Measurements from ENCODE around the gene MAPK10. TPM values are rescaled to one million over a fixed set of nuclear protein-coding genes. Genes with fewer than 3 reads are reported as not detected.
A peak's percentile ranks its signal among the peaks of the same experiment; 100 is the strongest.
"Not testable (repeated sequence)": the region's sequence is repeated elsewhere in the genome, so short reads cannot be mapped to it uniquely, and the experiment has no call there.

MAPK10 gene
- total RNA-seq, 1 experiment from 2014 or later: 3.6 TPM

DNA sequence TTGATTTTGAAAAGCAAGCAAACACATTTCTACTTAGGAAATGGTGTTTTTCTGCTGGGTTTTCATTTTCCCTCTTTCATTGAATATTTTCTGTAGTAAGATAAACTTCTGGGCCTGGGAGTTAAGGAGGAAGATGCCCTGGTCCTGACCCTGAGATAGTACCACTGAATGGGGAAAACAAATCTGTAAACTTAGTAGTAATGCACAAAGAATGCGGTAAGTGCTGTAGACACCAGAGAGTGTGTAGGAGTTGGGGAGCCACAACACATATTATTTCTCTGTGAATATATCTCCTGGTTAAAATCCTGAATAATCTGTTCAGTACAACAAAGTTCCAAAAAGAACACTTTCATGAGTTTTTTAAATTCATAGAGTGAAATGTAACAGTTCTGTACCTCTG, 178.3 kb downstream of the MAPK10 start:
- intact Hi-C loops (cut with micrococcal nuclease; ENCODE audit: unreplicated experiment): loop anchor here (5.0 kb wide), 1 partner anchor 36 kb away; no protein-coding TSS in a partner anchor
- TF ChIP-seq, protein P1, sequence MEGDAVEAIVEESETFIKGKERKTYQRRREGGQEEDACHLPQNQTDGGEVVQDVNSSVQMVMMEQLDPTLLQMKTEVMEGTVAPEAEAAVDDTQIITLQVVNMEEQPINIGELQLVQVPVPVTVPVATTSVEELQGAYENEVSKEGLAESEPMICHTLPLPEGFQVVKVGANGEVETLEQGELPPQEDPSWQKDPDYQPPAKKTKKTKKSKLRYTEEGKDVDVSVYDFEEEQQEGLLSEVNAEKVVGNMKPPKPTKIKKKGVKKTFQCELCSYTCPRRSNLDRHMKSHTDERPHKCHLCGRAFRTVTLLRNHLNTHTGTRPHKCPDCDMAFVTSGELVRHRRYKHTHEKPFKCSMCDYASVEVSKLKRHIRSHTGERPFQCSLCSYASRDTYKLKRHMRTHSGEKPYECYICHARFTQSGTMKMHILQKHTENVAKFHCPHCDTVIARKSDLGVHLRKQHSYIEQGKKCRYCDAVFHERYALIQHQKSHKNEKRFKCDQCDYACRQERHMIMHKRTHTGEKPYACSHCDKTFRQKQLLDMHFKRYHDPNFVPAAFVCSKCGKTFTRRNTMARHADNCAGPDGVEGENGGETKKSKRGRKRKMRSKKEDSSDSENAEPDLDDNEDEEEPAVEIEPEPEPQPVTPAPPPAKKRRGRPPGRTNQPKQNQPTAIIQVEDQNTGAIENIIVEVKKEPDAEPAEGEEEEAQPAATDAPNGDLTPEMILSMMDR (IDR thresholded peaks at IDR 0.05; ENCODE audit: unreplicated experiment): no peak
- no TSS peak for BruUV-seq (replicated peaks)
- peaks cover 20% of the 10 kb centered on the region for H3K4me1 Mint-ChIP-seq (ENCODE audit: low read depth, unreplicated experiment)
- no peak for DNase-seq
- no peak overlapping the region for H3K27ac Mint-ChIP-seq (ENCODE audit: unreplicated experiment)
- H3K36me3 Mint-ChIP-seq (ENCODE audit: insufficient read depth, unreplicated experiment): no peaks in the 10 kb centered on the region
- peak overlapping the region; percentile 36 for H3K4me3 Mint-ChIP-seq (ENCODE audit: low read depth, unreplicated experiment)
- no peaks in the 10 kb centered on the region for H3K27me3 Mint-ChIP-seq (ENCODE audit: unreplicated experiment)
- H3K9me3 Mint-ChIP-seq (ENCODE audit: low read depth, unreplicated experiment): peaks cover 3% of the 10 kb centered on the region
- CTCF ChIA-PET: no interaction called here

DNA sequence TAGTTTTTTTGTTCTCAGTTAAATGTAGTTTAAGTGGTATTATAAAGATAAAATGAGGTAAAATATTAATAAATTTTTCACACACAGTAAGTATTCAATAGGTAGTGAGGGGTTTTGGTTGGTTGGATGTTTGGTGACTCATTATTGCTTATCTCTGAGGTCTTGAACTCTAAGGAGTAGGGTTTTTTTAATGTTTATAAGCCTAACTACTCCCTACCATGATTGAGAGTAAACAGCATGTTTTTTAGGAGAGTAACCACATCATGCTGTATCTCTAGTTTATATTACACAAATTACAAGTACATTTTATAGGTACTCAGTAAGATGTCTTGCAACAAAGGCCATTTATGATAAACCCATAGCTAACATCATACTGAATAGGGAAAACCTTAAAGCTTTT, 181.6 kb downstream of the MAPK10 start:
- Mint-ChIP-seq H3K4me3 (ENCODE audit: low read depth, unreplicated experiment) (no peak overlapping the region), H3K4me1 (ENCODE audit: low read depth, unreplicated experiment) (peaks cover 20% of the 10 kb centered on the region), H3K27me3 (ENCODE audit: unreplicated experiment) (no peaks in the 10 kb centered on the region), H3K27ac (ENCODE audit: unreplicated experiment) (no peak overlapping the region), H3K9me3 (ENCODE audit: low read depth, unreplicated experiment) (peaks cover 3% of the 10 kb centered on the region), H3K36me3 (ENCODE audit: insufficient read depth, unreplicated experiment) (no peaks in the 10 kb centered on the region)
- TF ChIP-seq, protein P1 (IDR thresholded peaks at IDR 0.05; ENCODE audit: unreplicated experiment): no peak
- intact Hi-C loops (cut with micrococcal nuclease; ENCODE audit: unreplicated experiment): no loop called here
- CTCF ChIA-PET: no interaction called here
- no peak for DNase-seq
- no TSS peak for BruUV-seq (replicated peaks)

DNA sequence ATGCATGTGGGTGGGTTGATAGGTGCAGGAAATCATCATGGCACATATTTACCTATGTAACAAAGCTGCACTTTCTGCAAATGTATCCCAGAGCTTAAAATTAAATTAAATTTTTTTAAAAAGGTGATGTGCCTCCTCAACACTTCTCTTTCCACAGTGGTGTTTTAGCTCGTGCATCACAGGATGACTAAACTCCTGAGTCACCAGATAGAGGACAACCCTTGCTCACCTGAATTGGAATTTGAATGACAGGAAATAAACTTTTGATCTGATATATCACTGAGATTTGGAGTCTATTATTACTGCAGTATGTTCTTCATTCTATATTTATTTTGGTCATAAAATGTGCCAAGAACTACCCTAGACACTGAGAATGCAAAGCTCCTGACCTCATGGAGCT, 185.3 kb downstream of the MAPK10 start:
- TF ChIP-seq, protein P1 (IDR thresholded peaks at IDR 0.05; ENCODE audit: unreplicated experiment): no peak
- no TSS peak for BruUV-seq (replicated peaks)
- H3K9me3 Mint-ChIP-seq (ENCODE audit: low read depth, unreplicated experiment): peaks cover 5% of the 10 kb centered on the region
- no peak overlapping the region for H3K27ac Mint-ChIP-seq (ENCODE audit: unreplicated experiment)
- DNase-seq: no peak
- H3K27me3 Mint-ChIP-seq (ENCODE audit: unreplicated experiment): no peaks in the 10 kb centered on the region
- peaks cover 8% of the 10 kb centered on the region for H3K4me1 Mint-ChIP-seq (ENCODE audit: low read depth, unreplicated experiment)
- intact Hi-C loops (cut with micrococcal nuclease; ENCODE audit: unreplicated experiment): no loop called here
- H3K36me3 Mint-ChIP-seq (ENCODE audit: insufficient read depth, unreplicated experiment): no peaks in the 10 kb centered on the region
- CTCF ChIA-PET: no interaction called here
- no peak overlapping the region for H3K4me3 Mint-ChIP-seq (ENCODE audit: low read depth, unreplicated experiment)

DNA sequence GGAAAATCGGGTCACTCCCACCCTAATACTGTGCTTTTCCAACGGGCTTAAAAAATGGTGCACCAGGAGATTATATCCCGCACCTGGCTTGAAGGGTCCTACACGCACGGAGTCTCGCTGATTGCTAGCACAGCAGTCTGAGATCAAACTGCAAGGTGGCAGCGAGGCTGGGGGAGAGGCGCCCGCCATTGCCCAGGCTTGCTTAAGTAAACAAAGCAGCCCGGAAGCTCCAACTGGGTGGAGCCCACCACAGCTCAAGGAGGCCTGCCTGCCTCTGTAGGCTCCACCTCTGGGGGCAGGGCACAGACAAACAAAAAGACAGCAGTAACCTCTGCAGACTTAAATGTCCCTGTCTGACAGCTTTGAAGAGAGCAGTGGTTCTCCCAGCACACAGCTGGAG, 191.5 kb downstream of the MAPK10 start:
- H3K36me3 Mint-ChIP-seq (ENCODE audit: insufficient read depth, unreplicated experiment); CTCF ChIA-PET; BruUV-seq (replicated peaks); H3K4me1 Mint-ChIP-seq (ENCODE audit: low read depth, unreplicated experiment); H3K27ac Mint-ChIP-seq (ENCODE audit: unreplicated experiment); intact Hi-C loops (cut with micrococcal nuclease; ENCODE audit: unreplicated experiment); H3K4me3 Mint-ChIP-seq (ENCODE audit: low read depth, unreplicated experiment); H3K27me3 Mint-ChIP-seq (ENCODE audit: unreplicated experiment); H3K9me3 Mint-ChIP-seq (ENCODE audit: low read depth, unreplicated experiment); DNase-seq: not testable (repeated sequence)

DNA sequence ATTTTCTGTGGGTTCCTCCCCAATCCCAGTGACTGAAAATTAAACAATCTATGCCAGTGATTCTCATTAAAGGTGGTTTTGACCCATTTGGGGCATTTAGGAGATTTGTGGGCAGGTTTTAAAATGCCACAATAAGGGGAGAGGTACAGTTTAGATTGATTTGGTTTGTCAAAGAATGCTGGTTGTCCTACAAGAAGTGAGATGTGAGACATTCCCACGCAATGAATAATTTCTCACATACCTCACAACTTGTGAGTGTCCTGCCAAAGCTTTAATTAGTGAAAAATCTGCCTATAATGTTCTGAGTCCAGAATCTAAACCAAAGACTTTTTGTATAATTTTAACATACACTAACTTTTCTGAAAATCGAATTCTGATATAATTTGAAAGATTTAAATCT, 199.4 kb downstream of the MAPK10 start:
- H3K27me3 Mint-ChIP-seq (ENCODE audit: unreplicated experiment): no peaks in the 10 kb centered on the region
- no TSS peak for BruUV-seq (replicated peaks)
- H3K4me1 Mint-ChIP-seq (ENCODE audit: low read depth, unreplicated experiment): no peaks in the 10 kb centered on the region
- H3K36me3 Mint-ChIP-seq (ENCODE audit: insufficient read depth, unreplicated experiment): no peaks in the 10 kb centered on the region
- CTCF ChIA-PET: no interaction called here
- no peak for DNase-seq
- H3K9me3 Mint-ChIP-seq (ENCODE audit: low read depth, unreplicated experiment): no peaks in the 10 kb centered on the region
- H3K27ac Mint-ChIP-seq (ENCODE audit: unreplicated experiment): no peak overlapping the region
- no peak overlapping the region for H3K4me3 Mint-ChIP-seq (ENCODE audit: low read depth, unreplicated experiment)
- TF ChIP-seq, protein P1 (IDR thresholded peaks at IDR 0.05; ENCODE audit: unreplicated experiment): no peak
- intact Hi-C loops (cut with micrococcal nuclease; ENCODE audit: unreplicated experiment): no loop called here

Data from Calu3 (cell line).